ENCODE measurements around the gene GID4.

The GID4 gene

DNA sequence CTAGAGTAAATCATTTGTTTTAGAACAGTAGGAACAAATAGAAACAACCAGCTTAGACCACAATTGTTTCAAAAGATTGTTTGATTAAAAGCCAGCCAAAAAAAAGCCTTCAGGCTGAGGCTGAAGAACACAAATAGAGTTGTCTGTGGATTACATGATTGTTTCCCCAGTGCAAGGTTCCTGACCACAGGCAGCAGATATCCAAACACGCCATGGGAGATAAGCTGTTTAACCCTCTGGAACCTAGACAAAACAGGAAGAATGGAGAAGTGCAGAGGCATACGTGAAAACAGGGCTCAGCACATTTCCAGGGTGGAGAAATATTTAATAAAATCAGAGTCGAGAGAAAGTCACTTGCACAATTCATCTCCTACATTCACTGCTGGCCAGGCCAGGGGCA lies 21.2 kb upstream of the GID4 start:
- DNase-seq (ENCODE audit: low read depth): no peak

DNA sequence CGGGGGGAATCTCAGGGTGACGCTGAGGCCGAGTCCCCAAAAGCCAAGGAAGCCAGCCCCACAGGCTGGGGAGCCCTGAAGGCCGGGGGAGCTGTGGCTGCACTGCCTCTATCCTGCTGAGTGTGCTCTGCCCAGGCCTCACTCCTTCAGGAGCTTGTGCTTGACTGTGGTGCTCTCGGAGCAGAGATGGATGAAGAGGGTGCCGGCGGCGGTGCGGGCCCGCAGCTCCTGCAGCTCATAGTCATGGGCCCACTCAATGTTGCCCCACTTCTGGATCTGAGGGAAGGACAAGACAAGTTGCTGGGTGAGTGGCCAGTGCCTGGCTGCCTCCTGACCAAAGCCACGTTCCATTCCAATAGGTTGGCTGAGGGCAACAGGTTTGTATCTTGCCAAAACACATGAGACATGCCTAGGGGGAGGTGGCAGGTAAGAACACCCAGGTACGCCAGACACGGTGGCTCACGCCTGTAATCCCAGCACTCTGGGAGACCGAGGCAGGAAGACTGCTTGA lies 20.7 kb upstream of the GID4 start:
- DNase-seq (ENCODE audit: low read depth): no peak

DNA sequence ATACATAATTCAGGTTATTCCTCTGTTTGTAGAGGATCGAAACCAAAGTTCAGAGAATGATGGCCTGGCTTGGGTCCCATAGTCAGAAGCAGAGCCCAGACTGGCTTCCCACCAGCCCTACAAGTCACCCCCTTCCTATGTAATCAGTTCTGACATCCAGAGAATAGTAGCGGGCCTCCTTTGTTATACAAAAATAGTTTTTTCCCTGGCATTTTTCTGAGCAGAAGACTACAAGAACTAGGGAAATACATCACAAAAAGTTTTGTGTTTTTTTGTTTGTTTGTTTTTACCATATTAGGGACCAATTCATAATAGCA lies 19.4 kb upstream of the GID4 start:
- no peak for DNase-seq (ENCODE audit: low read depth)

DNA sequence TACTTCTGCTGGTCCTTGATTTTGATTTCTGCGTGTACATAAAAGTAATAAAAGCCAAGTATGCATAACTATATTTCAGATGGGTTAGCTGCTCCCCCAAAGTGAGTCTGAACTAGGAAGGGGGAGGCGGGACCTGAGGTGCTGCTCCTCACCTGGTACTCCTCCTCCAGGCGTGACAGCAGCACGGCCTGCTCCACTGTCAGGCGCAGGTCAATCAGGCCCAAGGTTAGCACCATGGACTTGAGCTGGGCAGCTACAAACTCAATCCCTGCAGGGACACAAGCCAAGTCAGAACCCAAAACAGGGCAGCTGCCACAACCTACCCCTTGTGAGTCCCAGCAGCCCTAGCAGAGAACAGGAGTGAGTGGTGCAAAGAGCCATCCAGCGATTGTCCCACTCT lies 18.2 kb upstream of the GID4 start:
- no peak for DNase-seq (ENCODE audit: low read depth)

DNA sequence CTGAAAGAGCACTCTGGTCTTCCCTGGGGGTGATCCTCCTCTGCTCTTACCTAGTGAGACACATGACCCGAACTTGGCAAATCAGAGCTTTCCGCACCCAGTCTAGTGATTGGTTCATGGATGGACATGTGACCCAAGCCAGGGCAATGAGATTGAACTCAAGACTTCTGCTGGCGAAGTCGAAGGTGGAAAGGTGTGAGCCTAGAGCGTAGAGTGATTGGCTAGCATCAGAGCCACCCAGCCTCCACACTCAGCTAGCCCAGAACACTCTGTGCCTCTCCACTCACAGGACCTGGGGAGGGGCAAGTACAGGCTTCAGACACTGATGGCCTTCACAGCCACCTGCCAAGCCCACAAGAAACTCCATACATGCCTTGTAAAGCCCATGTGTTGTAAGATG lies 17.8 kb upstream of the GID4 start:
- no peak for DNase-seq (ENCODE audit: low read depth)

DNA sequence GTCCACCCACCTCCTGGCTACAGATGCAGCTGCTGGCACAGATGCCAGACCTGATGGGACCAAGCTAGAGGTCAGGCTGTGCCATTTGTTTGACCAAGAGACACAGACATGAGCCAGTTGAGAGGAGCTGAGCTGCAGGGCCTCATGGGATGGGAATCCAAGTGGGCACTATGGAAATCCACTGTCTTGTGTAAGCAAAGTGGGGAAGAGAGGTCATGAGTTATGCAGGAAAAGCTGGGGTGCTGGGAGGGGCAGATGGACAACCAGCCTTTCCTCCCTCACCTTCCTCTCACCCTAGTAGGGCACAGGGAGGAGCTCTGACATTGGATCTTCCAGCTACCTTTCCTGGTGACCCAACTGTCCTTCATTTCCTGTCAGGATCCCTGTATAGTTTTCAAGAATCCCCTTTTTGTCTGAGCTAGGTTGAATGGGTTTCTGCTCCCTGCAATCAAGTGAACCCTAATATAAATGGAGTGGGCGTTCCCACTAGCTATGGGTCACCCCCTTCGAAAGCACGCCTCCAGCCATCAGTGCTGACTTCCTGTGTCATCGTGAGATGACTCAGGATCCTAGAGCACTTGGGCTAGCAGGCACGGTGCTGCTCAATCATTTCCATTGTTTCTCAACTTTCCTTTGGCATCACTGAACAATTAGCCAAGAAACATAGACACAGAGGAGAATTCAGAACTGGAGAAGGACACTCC lies 13.8 kb upstream of the GID4 start:
- no peak for DNase-seq (ENCODE audit: low read depth)

DNA sequence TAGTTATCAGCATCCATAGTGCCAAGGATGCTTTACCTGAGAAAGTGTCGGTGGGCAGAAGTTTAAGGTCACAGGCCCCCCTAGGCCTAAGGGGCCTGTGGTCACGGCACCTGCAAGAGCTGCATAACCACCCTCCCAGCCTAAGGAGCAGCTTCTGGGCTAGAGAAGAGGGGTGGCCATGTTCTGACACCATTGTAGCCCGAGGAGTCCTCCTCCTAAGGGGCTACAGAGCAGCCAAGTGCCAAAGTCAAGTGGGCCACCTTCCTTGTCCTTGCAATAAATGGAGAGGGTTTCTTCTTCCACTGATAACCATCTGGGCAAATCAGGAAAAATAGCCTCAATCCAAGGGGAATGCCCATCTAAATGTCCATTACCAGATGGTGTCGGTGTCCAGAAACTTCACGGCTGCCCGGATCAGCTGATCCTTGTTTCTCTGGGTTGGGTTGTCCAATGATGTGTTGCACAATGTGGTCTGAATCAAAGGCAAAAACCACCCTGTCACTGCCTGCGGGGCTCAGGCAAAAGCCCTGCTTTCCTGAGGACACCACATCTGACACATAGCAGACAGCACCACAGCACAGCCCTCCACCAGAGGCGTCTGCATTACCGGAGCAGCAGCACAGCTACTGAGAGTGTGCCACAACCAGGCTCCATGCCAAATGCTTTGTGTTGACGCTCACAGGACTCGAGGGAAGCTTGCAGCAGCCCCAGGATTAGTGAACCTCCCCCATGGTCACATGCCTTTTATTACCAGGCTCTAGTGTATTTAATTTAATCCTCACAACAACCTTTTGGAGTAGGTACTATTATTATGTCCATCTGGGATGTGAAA lies 13.0 kb upstream of the GID4 start:
- DNase-seq (ENCODE audit: low read depth): no peak

DNA sequence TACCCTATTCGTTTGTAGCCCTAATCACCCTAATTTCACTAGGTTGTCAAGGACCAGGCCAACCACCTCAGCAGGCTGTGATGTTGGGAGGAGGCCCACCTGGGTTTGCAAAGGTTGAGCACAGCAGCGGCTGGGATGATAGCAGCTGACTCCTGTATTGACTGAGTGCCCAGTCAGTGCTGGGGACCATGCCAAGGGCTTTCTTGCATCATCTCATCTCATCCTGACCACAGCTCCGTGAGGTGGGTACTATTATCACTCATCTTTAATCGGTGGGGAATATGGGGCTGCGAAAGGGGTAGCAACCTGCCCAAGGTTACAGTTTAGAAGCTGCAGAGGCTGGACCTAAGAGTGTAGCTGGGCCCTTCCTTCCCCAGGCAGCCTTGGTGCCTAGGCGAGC lies 11.9 kb upstream of the GID4 start:
- DNase-seq (ENCODE audit: low read depth): no peak

DNA sequence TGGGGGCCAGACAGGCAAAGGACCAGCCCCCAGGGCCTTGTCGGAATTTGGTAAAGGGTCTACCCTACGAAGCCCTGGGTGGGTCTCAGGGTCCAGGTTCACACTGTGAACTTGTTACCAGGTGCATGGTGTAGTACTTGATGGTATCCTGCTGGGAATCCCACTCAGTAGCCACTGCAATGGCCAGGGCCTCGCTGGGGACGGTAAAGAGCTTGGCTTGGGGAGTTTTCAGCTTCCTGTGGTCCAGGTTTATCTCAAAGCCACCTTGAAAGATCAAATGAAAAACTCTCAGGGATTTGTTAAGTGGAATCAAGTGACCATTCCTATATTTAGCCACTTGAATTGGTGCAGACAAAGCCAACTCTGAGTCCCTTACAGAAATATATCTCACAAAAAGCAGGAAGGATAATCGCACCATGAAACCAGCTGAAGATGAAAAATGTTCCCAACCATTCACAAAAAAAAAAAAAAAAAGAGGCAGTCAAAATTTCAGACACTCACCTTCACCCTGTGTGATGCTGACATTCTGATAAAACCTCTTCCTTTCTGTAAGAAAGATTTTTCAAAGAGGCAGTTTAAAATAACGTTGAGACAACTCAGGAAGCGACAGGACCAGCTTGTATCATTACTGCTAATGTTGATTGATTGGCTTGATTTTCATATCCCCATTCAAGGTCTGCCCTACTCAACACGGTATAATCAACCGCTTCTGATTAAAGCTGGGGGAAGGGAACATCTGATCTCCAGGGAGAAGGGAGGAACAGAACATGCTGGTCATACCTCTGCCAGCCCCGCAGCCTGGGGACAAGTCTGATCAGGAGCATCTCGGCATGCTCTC lies 10.9 kb upstream of the GID4 start:
- no peak for DNase-seq (ENCODE audit: low read depth)

DNA sequence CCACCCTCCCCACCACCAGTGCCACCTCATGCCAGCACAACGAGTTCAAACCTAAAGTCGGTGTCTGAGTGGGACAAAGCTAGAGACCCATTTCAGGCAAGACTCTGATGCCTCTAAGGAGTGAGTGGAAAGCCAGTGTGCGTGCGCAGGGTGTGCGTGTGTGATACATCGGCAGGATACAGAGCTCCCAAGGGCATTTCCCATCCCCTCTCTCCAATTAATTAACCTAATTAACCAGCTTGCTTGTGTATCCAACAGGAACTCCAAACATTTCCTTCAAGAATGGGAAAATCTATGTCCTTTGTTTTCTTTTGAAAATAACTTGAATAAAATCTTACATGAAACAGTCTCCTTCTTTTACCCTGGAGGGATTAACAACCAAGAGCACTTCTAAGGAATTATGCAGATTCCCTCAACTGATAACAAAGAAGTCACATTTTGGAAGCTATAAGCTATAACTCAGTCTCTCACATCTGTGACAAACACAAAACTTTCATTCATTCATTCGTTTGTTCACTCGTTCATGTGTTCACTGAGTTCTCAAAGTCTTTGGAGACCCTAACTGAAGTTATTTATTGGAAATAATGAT lies 10.2 kb upstream of the GID4 start:
- DNase-seq (ENCODE audit: low read depth): no peak

DNA sequence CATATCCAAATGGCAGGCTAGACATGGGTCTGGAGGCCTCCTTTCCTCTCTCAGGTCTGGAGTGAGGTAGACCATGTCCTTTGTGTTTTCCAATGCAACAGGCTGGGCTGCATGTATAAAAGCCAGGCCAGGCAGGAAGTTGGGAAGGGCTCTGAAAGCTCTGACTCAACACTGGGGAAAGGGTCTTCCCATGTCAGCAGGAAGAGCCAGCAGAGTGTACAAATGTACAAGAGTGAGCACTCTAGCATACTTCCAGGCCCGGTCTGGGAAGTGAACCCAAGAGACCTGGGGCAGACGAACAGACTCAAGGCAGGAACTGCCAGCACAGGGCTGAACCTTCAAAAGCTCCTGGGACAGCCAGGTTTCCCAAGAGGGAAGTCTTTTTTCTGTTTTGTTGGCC lies 7.3 kb upstream of the GID4 start:
- DNase-seq (ENCODE audit: low read depth): no peak

DNA sequence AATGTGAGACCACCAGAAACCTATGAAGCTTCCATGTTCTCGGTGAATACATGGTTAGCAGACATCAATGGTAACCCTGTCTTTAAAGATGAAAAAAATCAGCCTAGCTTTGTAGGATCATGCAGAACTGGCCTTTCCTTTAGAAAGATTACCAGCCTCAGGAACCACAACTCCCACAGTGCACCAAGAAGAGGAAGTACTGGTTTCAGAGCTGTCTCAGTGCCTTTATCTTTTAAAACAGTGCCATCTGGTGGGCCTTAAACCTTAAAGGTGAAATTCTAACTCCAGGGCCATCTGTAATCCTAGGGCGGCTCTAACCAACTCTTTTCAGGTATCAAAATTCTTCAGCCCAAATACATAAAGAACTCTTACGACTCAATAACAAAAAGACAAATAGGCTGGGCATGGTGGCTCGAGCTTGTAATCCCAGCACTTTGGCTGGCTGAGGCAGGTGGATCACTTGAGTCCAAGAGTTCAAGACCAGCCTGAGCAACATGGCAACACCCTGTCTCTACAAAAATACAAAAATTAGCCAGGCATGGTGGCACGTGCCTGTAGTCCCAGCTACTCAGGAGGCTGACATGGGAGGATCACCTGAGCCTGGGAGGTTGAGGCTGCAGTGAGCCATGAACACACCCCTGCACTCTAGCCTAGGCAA lies 5.6 kb upstream of the GID4 start:
- DNase-seq (ENCODE audit: low read depth): no peak

DNA sequence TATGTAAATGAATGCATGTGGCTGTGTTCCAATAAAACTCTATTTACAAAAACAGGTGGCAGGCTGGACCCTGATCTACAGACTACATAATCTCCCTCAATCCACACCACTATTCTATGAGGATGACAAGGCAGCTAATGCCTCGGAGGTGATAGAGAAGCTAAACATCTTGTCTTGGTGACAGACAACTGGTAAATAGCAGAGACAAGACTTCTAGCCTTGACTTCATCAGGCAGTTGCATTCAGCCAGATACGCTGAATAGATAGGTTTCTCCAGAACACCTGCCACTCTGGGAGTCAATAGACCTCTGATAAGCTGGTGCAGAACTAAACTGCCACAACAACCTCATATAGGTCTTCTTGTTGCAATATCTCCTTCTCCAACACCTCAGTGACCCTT lies 3.5 kb upstream of the GID4 start:
- DNase-seq (ENCODE audit: low read depth): no peak

DNA sequence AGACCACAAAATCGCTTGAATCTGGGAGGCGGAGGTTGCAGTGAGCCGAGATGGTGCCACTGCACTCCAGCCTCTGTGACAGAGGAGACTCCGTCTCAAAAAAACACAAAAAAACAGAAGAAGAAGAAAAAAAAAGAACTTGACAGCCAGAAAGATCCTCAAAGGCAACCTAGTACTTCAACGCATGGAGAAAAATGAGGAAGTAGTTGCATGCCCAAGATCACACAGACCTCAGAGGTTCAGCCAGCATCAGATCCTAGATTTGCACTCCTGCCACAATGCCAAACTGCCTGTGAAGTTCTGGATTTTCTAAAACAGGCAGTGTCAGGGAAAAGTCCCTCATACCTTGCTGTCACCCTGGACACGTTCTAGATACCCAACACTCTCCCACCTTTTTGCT lies 1.7 kb upstream of the GID4 start:
- DNase-seq (ENCODE audit: low read depth): no peak

DNA sequence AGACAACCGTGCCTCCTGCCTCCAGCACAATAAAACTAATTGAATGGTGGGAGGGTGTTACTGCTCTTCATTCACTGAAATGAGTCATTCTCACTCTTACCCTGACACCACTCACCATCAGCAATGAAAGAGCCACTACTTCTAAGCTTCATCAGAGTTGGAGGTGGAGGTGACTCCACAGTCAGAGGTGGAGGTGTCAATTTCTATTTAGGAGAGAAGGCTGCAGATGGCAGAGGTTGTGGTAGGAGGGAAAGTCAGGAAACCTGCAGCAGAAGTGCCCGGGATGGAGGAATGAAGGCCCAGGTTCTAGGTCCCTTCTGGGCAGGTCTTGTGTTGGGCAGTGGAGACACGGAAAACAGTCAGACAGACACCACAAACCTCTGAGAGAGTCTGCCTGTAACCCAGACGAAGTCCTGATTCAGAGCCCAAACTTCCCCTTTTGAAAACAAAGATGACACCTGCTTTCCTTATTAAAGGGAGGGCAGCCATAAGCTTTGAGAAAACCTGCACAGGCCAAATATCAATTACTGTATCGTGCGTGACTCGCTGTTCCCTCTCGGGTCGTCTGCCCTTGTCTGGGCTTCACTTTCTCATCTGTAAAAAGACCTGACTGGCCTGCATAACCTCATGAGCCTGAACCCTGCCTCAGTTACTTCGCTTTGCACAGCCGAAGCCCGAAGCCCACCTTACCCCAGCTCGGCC lies 908 bp upstream of the GID4 start:
- DNase-seq (ENCODE audit: low read depth): no peak

DNA sequence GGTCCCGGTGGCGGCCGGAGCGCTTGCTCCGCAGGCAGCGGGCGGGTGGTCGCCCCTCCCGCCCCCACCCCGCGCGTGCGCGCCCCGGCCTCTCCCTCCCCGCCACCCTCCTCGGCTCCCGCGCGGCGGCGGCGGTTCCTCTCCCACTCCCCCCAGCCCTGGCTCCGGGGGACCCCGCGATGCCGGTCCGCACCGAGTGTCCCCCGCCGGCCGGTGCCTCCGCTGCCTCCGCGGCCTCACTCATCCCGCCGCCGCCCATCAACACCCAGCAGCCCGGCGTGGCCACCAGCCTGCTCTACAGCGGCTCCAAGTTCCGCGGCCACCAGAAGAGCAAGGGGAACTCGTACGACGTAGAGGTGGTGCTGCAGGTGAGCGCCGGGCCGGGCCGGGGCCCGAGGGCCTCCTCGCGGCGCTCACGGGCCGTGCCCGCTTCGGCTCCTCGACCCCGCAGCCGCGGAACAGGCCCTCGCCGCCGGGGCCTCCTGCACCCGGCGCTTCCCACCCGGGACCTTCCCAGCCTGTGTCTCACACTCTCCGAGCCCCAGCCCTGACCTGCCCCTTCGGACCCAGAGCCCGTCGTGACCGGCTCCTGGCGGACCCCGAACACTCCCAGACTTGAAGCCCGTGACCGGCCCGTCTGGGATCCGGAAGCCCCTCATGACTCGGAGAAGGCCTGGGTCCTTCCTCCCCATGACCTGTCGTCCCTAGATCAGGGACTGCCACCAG lies 490 bp downstream of the GID4 start:
- DNase-seq (ENCODE audit: low read depth): no peak

DNA sequence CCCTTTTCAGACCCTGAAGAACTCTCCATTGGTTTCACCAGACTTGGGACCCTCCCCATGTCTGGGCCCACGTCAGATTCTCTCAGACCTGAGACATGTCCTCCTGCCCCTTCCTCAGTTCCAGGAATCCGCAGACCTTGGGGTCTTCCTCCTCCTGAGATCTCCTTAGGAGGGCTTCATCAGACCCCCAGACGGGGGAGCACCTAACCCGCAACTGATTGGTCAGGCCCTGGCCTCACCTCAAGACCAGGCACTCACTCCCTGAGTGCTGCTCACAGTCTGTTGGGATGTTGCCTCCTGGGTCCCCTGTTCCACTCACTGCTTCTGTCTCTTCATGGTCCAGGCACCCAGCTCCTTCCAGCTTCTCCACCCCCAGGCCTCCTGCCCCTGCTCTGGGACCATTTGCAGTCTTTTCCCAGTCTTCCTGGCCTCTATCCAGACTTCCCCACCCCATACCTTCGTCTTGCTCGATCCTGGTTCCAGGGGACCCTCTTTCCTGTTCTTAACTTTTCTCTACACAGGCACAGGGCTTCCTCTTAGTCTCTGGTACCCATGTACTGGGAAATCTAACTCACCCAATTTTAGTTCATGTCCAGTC lies 1.2 kb downstream of the GID4 start:
- no peak for DNase-seq (ENCODE audit: low read depth)

DNA sequence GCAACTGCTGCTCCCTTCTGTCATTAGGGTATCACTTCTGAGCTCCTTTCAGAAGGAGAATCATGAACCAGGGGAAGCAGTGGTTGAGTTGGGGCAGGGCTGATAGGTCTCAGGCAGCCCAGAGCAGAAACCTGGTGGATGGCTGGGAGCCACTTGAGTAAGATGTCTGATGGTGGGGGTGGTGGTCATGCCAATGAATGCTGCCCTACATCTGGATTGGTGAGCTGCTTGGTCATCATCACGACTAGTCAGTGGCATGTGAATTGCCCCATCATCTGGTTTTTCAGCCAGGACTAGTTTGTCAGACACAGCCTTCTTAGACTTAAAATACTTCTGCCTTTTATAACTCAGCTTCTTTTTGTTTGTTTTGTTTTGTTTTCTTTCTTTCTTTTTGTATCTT lies 2.6 kb downstream of the GID4 start:
- DNase-seq (ENCODE audit: low read depth): no peak

DNA sequence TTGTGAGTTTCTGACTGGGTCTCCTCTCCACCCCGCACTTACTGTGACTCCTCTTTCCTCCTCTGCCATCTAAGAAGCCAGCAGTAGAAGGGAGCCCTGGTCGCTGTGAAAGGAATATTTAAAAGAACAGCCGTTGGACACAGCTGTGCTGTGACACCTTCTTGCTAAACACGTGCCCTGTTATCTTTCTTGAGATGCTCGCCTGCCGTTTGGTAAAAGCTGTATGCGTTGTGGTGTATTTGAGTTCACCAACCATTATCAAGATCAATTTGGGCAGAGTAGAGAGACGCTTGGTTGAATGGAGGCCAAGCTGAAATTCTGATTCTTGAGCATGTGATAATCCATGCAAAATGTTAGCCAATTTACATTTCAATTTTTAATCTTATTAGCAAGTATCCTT lies 3.8 kb downstream of the GID4 start:
- no peak for DNase-seq (ENCODE audit: low read depth)

DNA sequence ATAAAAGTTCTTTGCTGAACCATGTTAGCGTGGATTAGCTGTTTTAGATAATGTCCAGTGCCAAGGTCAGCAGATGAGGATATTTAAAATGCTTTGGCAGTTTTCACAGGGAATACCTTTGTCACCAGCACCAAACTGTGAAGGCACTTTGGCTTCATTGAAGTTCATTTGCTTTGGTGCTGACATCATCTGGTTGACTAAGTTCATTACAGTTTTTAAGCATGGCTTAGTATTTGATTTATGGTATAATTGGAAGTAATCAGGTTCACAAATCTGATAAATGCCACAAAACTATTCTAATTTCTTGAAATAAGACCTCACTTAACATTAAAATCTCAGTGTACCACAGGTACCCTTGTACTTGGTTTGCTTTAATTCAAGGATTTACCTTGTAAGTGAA lies 4.3 kb downstream of the GID4 start:
- no peak for DNase-seq (ENCODE audit: low read depth)

All from stimulated activated CD8-positive, alpha-beta memory T cell treated with anti-CD3 and anti-CD28 coated beads, Interleukin-4, amount 100 ng/mL, for 24 hours (primary cell).